PFSK-1 (cell line): ENCODE measurements around the gene MEGF9.

Experiments used
- FOXP2 ChIP-seq: optimal IDR thresholded peaks from 2 replicates; pipeline ENCODE3; 2011; ENCODE audit warnings: borderline replicate concordance, control low read depth, inconsistent platforms; ENCODE audit not compliant: insufficient read depth; ENCODE audit errors: extremely low read length, extremely low read depth
- POLR2AphosphoS5 ChIP-seq: IDR thresholded peaks from 2 replicates; pipeline ENCODE4 v1.6.1; 2012; ENCODE audit warnings: low read depth, mild to moderate bottlenecking, control low read depth, low read length, moderate library complexity
- REST ChIP-seq, 2 experiments: IDR thresholded peaks; 2 replicates each; pipeline versions ENCODE4 v1.6.1 to v1.8.0; 2011 to 2012; ENCODE audit warnings: low read depth in 2 of 2, low read length in 2 of 2, control low read depth in 1 of 2, inconsistent platforms in 1 of 2, mild to moderate bottlenecking in 1 of 2, moderate library complexity in 1 of 2; ENCODE audit not compliant: insufficient read depth in 1 of 2
- SIN3A ChIP-seq: IDR thresholded peaks from 2 replicates; pipeline ENCODE4 v1.6.1; 2012; ENCODE audit warnings: mild to moderate bottlenecking, low read length, moderate library complexity, borderline replicate concordance; ENCODE audit not compliant: insufficient read depth
- TAF1 ChIP-seq: IDR thresholded peaks from 2 replicates; pipeline ENCODE4 v1.6.1; 2012; ENCODE audit warnings: low read length, control low read depth, borderline replicate concordance; ENCODE audit not compliant: insufficient read depth

MEGF9 gene

DNA sequence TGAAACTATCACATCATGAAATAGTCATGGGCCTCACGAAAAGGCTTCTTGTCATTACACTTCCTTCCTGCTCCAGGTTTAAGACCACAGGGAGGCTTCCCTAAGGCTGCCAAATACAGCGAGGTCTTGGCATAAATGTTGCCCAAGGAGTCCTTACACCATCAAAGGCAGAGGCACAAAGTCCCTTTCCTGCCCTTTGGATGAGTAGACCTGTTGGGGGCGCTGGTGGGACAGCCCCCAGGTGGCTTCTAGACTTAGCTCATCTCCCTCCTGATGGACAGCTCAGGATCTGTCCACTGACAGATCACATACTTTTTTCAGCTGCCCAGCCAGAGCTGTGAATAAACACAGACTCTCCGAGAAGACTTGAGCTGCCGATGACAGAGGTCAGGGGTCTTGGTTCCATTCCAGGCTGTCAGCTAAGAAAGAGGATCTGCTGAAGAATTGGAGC, 15.5 kb upstream of the MEGF9 start:
- TF ChIP-seq REST (IDR thresholded peaks at IDR 0.05; ENCODE audit: insufficient read depth in 1 of 2, low read depth in 2 of 2, low read length in 2 of 2) = no peak
- TF ChIP-seq POLR2AphosphoS5 = no peak
- no peak for TF ChIP-seq SIN3A
- no peak for TF ChIP-seq FOXP2
- TF ChIP-seq TAF1 = no peak

- TF ChIP-seq REST (IDR thresholded peaks at IDR 0.05; ENCODE audit: insufficient read depth in 1 of 2, low read depth in 2 of 2, low read length in 2 of 2) (no peak), TAF1 (no peak), FOXP2 (no peak), POLR2AphosphoS5 (no peak), SIN3A (no peak)
Measured at GRCh38 chr9:120726484-120726883, 12.2 kb upstream of the MEGF9 start.

DNA sequence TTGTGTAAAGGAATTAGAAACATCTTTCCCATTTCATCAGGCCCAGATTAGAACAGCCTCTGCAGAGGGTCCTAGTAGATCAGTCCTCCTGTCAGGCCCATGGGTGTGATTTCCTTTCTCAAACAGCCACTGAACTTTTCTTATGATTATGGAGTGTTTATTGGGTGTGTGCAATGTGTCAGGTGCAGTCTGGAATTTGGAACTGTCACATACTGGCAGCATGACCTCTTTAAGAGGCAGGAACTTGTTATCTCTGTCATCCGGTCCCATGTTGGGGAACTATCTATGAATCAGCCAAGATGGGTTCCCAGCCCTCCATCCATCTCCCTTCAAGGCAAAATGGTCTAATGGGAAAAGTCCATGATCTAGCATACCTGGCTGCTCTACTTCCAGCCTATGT, 11.6 kb upstream of the MEGF9 start:
- TF ChIP-seq REST (IDR thresholded peaks at IDR 0.05; ENCODE audit: insufficient read depth in 1 of 2, low read depth in 2 of 2, low read length in 2 of 2) (no peak), TAF1 (no peak), FOXP2 (no peak), SIN3A (no peak), POLR2AphosphoS5 (no peak)

DNA sequence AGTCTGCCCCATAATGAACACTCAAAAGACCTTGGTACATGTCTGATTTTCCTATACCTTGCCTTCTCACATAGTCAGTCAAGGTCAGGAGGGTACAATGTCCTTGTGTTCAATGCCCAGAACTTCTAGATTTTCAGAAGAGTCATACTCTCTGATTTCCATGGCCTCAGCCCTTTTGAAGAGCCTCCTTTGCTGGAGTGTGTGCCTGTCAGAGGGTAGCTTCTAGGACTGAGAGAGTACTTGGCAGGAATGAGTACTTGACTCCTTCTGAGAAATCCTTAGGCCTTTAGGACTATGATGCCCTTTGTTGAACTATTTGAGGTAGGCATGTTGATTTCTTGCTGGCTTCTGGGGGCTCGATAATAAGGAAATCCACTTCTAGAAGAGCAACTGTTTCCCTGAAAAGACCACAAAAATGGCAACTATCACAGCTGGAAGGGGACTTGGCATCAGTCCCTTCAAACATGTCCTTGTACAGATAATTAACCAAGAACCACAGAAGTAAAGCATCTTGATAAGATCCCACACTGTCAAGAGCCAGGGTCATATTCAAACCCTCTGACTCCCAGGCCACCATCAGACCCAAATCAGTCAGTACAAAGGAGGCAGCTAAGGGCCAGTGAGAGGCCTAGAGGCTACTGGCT, 10.6 kb upstream of the MEGF9 start:
- TF ChIP-seq TAF1 (no peak), SIN3A (no peak), FOXP2 (no peak), POLR2AphosphoS5 (no peak), REST (IDR thresholded peaks at IDR 0.05; ENCODE audit: insufficient read depth in 1 of 2, low read depth in 2 of 2, low read length in 2 of 2) (no peak)
